DOHH2 (cell line): ENCODE measurements around the gene TSEN2.
"Not testable (repeated sequence)": the region's sequence is repeated elsewhere in the genome, so short reads cannot be mapped to it uniquely, and the experiment has no call there.

Source experiments
- H3F3A ChIP-seq: fragments of 200-600 bp; sonication (generic), shearing (Covaris generic); 2 replicates; pipeline ENCODE4 v1.6.0; 2016; ENCODE audit warnings: antibody characterized with exemption, mild to moderate bottlenecking; ENCODE audit not compliant: control insufficient read depth, insufficient read depth
- H3K27ac ChIP-seq: fragments of 200-600 bp; sonication (generic); 2 replicates; pipeline ENCODE4 v1.5.1; 2014; ENCODE audit warnings: low read depth, mild to moderate bottlenecking, low read length, moderate library complexity
- H3K27me3 ChIP-seq: fragments of 200-600 bp; sonication (generic); 2 replicates; pipeline ENCODE4 v1.6.1; 2014; ENCODE audit warnings: mild to moderate bottlenecking, low read length, mixed read lengths; ENCODE audit not compliant: control insufficient read depth
- H3K36me3 ChIP-seq: fragments of 200-600 bp; sonication (generic); 2 replicates; pipeline ENCODE4 v1.6.1; 2014; ENCODE audit warnings: mild to moderate bottlenecking, low read length, moderate library complexity, mixed read lengths; ENCODE audit not compliant: control insufficient read depth
- H3K4me1 ChIP-seq: fragments of 200-600 bp; sonication (generic); 2 replicates; pipeline ENCODE4 v1.6.1; 2014; ENCODE audit warnings: mild to moderate bottlenecking, low read length, mixed read lengths; ENCODE audit not compliant: control insufficient read depth
- H3K4me2 ChIP-seq: fragments of 200-600 bp; sonication (generic); 2 replicates; pipeline ENCODE4 v1.6.0; 2014; ENCODE audit warnings: mild to moderate bottlenecking, low read length, moderate library complexity
- H3K4me3 ChIP-seq: fragments of 200-600 bp; sonication (generic); 2 replicates; pipeline ENCODE4 v1.5.1; 2014; ENCODE audit warnings: mild to moderate bottlenecking, low read length, mixed read lengths
- H3K79me2 ChIP-seq: fragments of 200-600 bp; sonication (generic); 2 replicates; pipeline ENCODE4 v1.6.1; 2014; ENCODE audit warnings: mild to moderate bottlenecking, low read length, mixed read lengths; ENCODE audit not compliant: control insufficient read depth
- H3K9me2 ChIP-seq: fragments of 200-600 bp; sonication (generic); replicated peaks from 2 replicates; pipeline ENCODE4 v1.6.1; 2014; ENCODE audit warnings: mild to moderate bottlenecking, low read length, mixed read lengths; ENCODE audit not compliant: control insufficient read depth
- H3K9me3 ChIP-seq: fragments of 200-600 bp; sonication (generic); 2 replicates; pipeline ENCODE4 v1.6.1; 2014; ENCODE audit warnings: antibody characterized with exemption, low read length, mixed read lengths; ENCODE audit not compliant: control insufficient read depth, insufficient read depth
- H4K20me1 ChIP-seq: fragments of 200-600 bp; sonication (generic); 2 replicates; pipeline ENCODE4 v1.6.0; 2014; ENCODE audit warnings: low read depth, mild to moderate bottlenecking, antibody characterized with exemption, low read length, moderate library complexity; ENCODE audit not compliant: control insufficient read depth, insufficient read depth
- CTCF ChIP-seq: fragments of 200-600 bp; sonication (generic); IDR thresholded peaks from one replicate; pipeline ENCODE4 v1.5.1; 2014; ENCODE audit warnings: antibody characterized with exemption, mild to moderate bottlenecking, low read depth, low read length; ENCODE audit not compliant: poor library complexity, severe bottlenecking
- EZH2phosphoT487 ChIP-seq: fragments of 200-600 bp; sonication (generic); IDR thresholded peaks from 2 replicates; pipeline ENCODE4 v1.6.1; 2017; ENCODE audit warnings: borderline replicate concordance, mild to moderate bottlenecking, antibody characterized with exemption, low read length, moderate library complexity, mixed read lengths

The TSEN2 gene

DNA sequence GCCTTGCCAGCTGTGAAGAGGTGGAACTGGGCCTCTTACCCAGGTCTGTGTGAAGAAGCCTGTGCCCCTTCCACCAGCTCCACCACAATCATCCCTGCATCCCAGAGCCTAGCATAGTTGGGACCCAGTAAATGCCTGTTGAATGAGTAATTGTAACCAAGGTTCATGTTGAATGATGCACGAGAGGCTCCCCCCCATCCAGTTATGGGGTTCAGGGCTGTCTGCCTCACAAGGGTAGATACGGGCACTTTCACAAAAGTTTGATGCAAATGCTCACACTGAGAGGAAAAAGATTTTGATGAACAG lies 29.5 kb upstream of the TSEN2 start:
- H4K20me1 ChIP-seq: no peaks in the 10 kb centered on the region
- no peaks in the 10 kb centered on the region for H3K4me1 ChIP-seq
- TF ChIP-seq CTCF (no peak), EZH2phosphoT487 (no peak)
- H3K36me3 ChIP-seq: no peaks in the 10 kb centered on the region
- H3K4me2 ChIP-seq: no peak overlapping the region
- H3K27me3 ChIP-seq: no peaks in the 10 kb centered on the region
- no peaks in the 10 kb centered on the region for H3K9me2 ChIP-seq
- no peaks in the 10 kb centered on the region for H3F3A ChIP-seq
- no peaks in the 10 kb centered on the region for H3K79me2 ChIP-seq
- H3K27ac ChIP-seq: no peak overlapping the region
- no peaks in the 10 kb centered on the region for H3K9me3 ChIP-seq
- H3K4me3 ChIP-seq: no peak overlapping the region

GRCh38 chr3:12455740-12456139 lies 28.5 kb upstream of the TSEN2 start:
- Histone ChIP-seq H3K79me2 (no peaks in the 10 kb centered on the region), H3K9me2 (no peaks in the 10 kb centered on the region), H3K27me3 (no peaks in the 10 kb centered on the region), H3K4me1 (no peaks in the 10 kb centered on the region), H3K4me2 (no peak overlapping the region), H4K20me1 (no peaks in the 10 kb centered on the region), H3K9me3 (no peaks in the 10 kb centered on the region), H3F3A (no peaks in the 10 kb centered on the region), H3K36me3 (no peaks in the 10 kb centered on the region), H3K4me3 (no peak overlapping the region), H3K27ac (no peak overlapping the region)
- TF ChIP-seq EZH2phosphoT487 (no peak), CTCF (no peak)

DNA sequence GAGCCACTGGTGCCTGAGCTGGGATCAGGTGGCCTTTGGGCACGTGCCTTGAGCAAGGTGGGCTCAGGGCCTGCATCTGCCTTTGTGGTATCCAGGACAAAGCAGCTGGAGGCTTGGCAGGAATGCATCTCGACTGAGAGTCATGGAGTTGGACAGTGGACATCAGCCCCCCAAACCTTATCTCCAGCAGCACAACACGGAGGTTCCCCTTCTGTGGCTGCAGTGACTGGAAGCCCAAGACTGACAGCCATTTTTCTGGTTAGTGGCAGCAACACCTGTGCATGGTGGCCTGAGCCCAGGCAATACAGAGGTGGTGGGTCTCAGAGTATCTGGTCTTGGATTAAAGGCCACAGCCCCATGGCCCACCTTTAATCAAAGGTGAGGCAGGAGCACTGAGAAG lies 27.8 kb upstream of the TSEN2 start:
- Histone ChIP-seq H3K9me2 (no peaks in the 10 kb centered on the region), H4K20me1 (no peaks in the 10 kb centered on the region), H3K79me2 (no peaks in the 10 kb centered on the region), H3K4me1 (no peaks in the 10 kb centered on the region), H3K27ac (no peak overlapping the region), H3K4me3 (no peak overlapping the region), H3F3A (no peaks in the 10 kb centered on the region), H3K9me3 (no peaks in the 10 kb centered on the region), H3K27me3 (no peaks in the 10 kb centered on the region), H3K36me3 (no peaks in the 10 kb centered on the region), H3K4me2 (no peak overlapping the region)
- TF ChIP-seq EZH2phosphoT487 (no peak), CTCF (no peak)

- not testable (repeated sequence) for H3K9me3 ChIP-seq, H3K36me3 ChIP-seq, H3K4me1 ChIP-seq, H3K27ac ChIP-seq, H3K4me3 ChIP-seq, H3F3A ChIP-seq, H4K20me1 ChIP-seq, H3K79me2 ChIP-seq, H3K9me2 ChIP-seq, H3K4me2 ChIP-seq, H3K27me3 ChIP-seq
These were observed 26.9 kb upstream of the TSEN2 start for GRCh38 chr3:12457380-12457779.
